ENCODE results near the gene NKX6-1. TPM values are rescaled to one million over a fixed set of nuclear protein-coding genes. Genes with fewer than 3 reads are reported as not detected.

Gene NKX6-1
- 10 to 100 TPM in 1 of 4 donors, under 1 TPM in 1, not detected in 2; 0.40 to 19.1 TPM for total RNA-seq

GRCh38 chr4:84498935-84499623, at the start of gene NKX6-1:
Gene NKX6-1, minus strand, starts transcription at chr4:84499292. Its CDS starts 1,064 bp downstream, at chr4:84498228.
- peak in 1 of 2 donors; percentile 87 for TF ChIP-seq POLR2A (IDR thresholded peaks at IDR 0.05)
- no peak for TF ChIP-seq CTCF (IDR thresholded peaks at IDR 0.05)
- Histone ChIP-seq H3K9me3 (no peaks in the 10 kb centered on the region), H3K4me3 (replicated peaks in 1 of 3) (peak within 1 kb of the TSS in 2 of 3 donors; percentile 20 to 27), H3K4me1 (peaks cover 0 to 32% of the 10 kb centered on the region in 2 donors), H3K27me3 (no peaks in the 10 kb centered on the region), H3K36me3 (no peaks in the 10 kb centered on the region), H3K27ac (peak within 1 kb of the TSS in 2 of 3 donors; percentile 11 to 92)
- intact Hi-C loops (cut with DNase I): loop anchor here (10.0 kb wide), 1 partner anchor 344 kb away; no protein-coding TSS in a partner anchor
- peak; percentile 58 to 79 for DNase-seq
- WGBS, 2 donors: 4 to 6% methylated on average over 40 to 47 of the region's 47 CpGs

GRCh38 chr4:84547211-84547610, 48.1 kb upstream of the NKX6-1 start:
- intact Hi-C loops (cut with DNase I): no loop called here

GRCh38 chr4:84545093-84545492, 46.0 kb upstream of the NKX6-1 start:
- peak; percentile 42 to 53 for DNase-seq
- WGBS, 2 donors: 22 to 38% methylated on average over 3 to 4 of the region's 5 CpGs
- H3K9me3 ChIP-seq: no peaks in the 10 kb centered on the region
- H3K4me1 ChIP-seq: peaks cover 0 to 5% of the 10 kb centered on the region in 2 donors
- no peak overlapping the region for H3K27ac ChIP-seq
- no peaks in the 10 kb centered on the region for H3K27me3 ChIP-seq
- intact Hi-C loops (cut with DNase I): no loop called here
- TF ChIP-seq POLR2A (IDR thresholded peaks at IDR 0.05) (no peak), CTCF (IDR thresholded peaks at IDR 0.05) (no peak)
- no peaks in the 10 kb centered on the region for H3K36me3 ChIP-seq
- H3K4me3 ChIP-seq (replicated peaks in 1 of 3): no peak overlapping the region

More at GRCh38 chr4:84547211-84547610, 48.1 kb upstream of the NKX6-1 start:
- 83 to 88% methylated on average over 3 of the region's 3 CpGs for WGBS, 2 donors
- Histone ChIP-seq H3K9me3 (no peaks in the 10 kb centered on the region), H3K4me3 (replicated peaks in 1 of 3) (no peak overlapping the region), H3K27me3 (no peaks in the 10 kb centered on the region), H3K27ac (no peak overlapping the region), H3K36me3 (no peaks in the 10 kb centered on the region), H3K4me1 (peaks cover 0 to 5% of the 10 kb centered on the region in 2 donors)
- no peak for DNase-seq
- TF ChIP-seq CTCF (IDR thresholded peaks at IDR 0.05) (no peak), POLR2A (IDR thresholded peaks at IDR 0.05) (no peak)

GRCh38 chr4:84535901-84536300, 36.8 kb upstream of the NKX6-1 start:
- no peak for DNase-seq
- Histone ChIP-seq H3K27me3 (no peaks in the 10 kb centered on the region), H3K4me1 (no peaks in the 10 kb centered on the region), H3K4me3 (replicated peaks in 1 of 3) (no peak overlapping the region), H3K27ac (no peak overlapping the region), H3K36me3 (no peaks in the 10 kb centered on the region), H3K9me3 (no peaks in the 10 kb centered on the region)
- WGBS, 2 donors: 98% methylated on average over 2 of the region's 2 CpGs
- intact Hi-C loops (cut with DNase I): no loop called here
- TF ChIP-seq POLR2A (IDR thresholded peaks at IDR 0.05): no peak
- TF ChIP-seq CTCF (IDR thresholded peaks at IDR 0.05): no peak

- H3K27me3 ChIP-seq: no peaks in the 10 kb centered on the region
- TF ChIP-seq POLR2A (IDR thresholded peaks at IDR 0.05) (no peak), CTCF (IDR thresholded peaks at IDR 0.05) (no peak)
- H3K4me1 ChIP-seq: no peaks in the 10 kb centered on the region
- intact Hi-C loops (cut with DNase I): no loop called here
- H3K36me3 ChIP-seq: no peaks in the 10 kb centered on the region
- H3K27ac ChIP-seq: no peak overlapping the region
- no peak overlapping the region for H3K4me3 ChIP-seq (replicated peaks in 1 of 3)
- DNase-seq: no peak
- no peaks in the 10 kb centered on the region for H3K9me3 ChIP-seq
- 60 to 81% methylated on average over 2 of the region's 2 CpGs for WGBS, 2 donors
Measured at GRCh38 chr4:84531689-84532088, 32.6 kb upstream of the NKX6-1 start.

Measured in thyroid gland (tissue), 4 donors.